Adrenal gland (tissue), 5 donors: ENCODE data around the gene USP14.

ENCODE experiments used
- POLR2A ChIP-seq, 2 donors: fragments of 450-650 bp; IDR thresholded peaks; one replicate each; pipeline ENCODE4 v1.6.1; 2017; ENCODE audit warnings: antibody characterized with exemption in 2 of 2, mild to moderate bottlenecking in 2 of 2, moderate library complexity in 1 of 2
- TF ChIP-seq, protein P1 (sequence below), 6 experiments: fragments of 450-650 bp in 4 of 6; fragments of 200-600 bp in 2 of 6; sonication (generic) in 1 of 6; IDR thresholded peaks; 1 replicate in 5 of 6; 2 replicates in 1 of 6; pipeline versions ENCODE4 v1.5.1 to v1.8.0; 2016 to 2021; ENCODE audit warnings: antibody characterized with exemption in 6 of 6, mild to moderate bottlenecking in 2 of 6, moderate library complexity in 1 of 6
- donor health status: DM: no; HTN: no; CAD: no.

DNA sequence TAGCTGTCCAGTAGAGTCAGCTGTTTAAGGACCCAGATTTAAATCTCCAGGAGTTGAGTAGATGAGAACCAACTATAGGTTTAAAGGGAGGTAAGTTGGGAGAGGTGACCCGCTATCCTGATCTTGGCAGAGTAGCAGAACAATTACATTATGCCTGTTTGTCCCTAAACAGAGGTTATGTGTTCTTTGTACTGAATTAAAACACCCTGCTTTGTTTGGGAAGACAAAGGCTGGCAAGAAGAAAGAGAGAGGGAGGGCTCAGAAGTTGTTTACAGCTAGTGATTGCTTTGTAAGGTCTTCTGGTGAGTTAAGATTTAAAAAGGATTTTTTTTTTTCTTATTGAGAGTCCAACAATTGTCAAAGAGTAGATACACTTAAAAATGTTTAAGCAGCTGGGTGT, 37.3 kb downstream of the USP14 start:
- TF ChIP-seq, protein P1, sequence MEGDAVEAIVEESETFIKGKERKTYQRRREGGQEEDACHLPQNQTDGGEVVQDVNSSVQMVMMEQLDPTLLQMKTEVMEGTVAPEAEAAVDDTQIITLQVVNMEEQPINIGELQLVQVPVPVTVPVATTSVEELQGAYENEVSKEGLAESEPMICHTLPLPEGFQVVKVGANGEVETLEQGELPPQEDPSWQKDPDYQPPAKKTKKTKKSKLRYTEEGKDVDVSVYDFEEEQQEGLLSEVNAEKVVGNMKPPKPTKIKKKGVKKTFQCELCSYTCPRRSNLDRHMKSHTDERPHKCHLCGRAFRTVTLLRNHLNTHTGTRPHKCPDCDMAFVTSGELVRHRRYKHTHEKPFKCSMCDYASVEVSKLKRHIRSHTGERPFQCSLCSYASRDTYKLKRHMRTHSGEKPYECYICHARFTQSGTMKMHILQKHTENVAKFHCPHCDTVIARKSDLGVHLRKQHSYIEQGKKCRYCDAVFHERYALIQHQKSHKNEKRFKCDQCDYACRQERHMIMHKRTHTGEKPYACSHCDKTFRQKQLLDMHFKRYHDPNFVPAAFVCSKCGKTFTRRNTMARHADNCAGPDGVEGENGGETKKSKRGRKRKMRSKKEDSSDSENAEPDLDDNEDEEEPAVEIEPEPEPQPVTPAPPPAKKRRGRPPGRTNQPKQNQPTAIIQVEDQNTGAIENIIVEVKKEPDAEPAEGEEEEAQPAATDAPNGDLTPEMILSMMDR (IDR thresholded peaks at IDR 0.05) = no peak
- TF ChIP-seq POLR2A (IDR thresholded peaks at IDR 0.05) = no peak
